ENCODE results near the gene TEX28.
"Not testable (repeated sequence)": the region's sequence is repeated elsewhere in the genome, so short reads cannot be mapped to it uniquely, and the experiment has no call there.

Gene TEX28

GRCh38 chrX:154258711-154259110 is 36.2 kb downstream of the TEX28 start:
- intact Hi-C loops (cut with DNase I); DNase-seq: not testable (repeated sequence)

- intact Hi-C loops (cut with DNase I); DNase-seq: not testable (repeated sequence)
Observed at GRCh38 chrX:154257282-154257681, 37.6 kb downstream of the TEX28 start, which contains the start of gene OPN1MW3. TSS of gene OPN1MW3 (plus strand) at chrX:154257582. CDS start at chrX:154257620, 38 bp downstream.

GRCh38 chrX:154248076-154248475 is 46.8 kb downstream of the TEX28 start:
- intact Hi-C loops (cut with DNase I); DNase-seq: not testable (repeated sequence)

DNA sequence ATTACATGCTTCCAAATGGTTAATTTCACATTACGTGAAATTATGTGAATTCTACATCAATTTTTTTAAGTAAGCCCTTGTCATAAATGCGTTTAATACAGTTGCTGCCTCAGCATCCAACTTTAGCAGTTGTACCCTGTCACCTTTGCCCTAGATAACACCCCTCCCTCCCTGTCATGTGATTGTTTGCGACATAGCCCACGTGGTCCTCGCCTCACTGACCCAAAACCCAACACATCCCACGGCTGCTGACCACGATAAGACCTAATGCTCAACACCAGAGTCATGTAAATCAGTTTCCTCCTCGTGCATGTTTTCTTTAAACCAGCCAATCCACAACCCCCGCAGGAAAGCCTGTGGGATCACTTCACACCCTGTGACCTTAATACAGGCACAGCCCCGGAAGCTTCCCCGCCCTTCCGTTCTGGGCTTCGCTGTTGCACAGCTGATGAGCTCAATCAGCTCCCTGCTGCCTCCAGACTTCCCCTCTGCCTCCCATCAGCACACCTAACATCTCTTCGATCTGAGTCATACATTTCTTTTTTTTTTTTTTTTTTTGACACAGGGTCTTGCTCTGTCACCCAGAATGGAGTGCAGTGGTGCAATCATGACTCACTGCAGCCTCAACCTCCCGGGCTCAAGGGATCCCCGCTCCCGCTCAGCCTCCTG is 47.4 kb downstream of the TEX28 start:
- DNase-seq; intact Hi-C loops (cut with DNase I): not testable (repeated sequence)

GRCh38 chrX:154239982-154240503 is 54.9 kb downstream of the TEX28 start:
- DNase-seq = peak in 3 of 10 donors; percentile 14 to 40 (median 14)
- intact Hi-C loops (cut with DNase I) = not testable (repeated sequence)

- DNase-seq = peak in 1 of 10 donors; percentile 15
- intact Hi-C loops (cut with DNase I) = not testable (repeated sequence)
Observed at GRCh38 chrX:154238939-154239559, 55.9 kb downstream of the TEX28 start.

DNA sequence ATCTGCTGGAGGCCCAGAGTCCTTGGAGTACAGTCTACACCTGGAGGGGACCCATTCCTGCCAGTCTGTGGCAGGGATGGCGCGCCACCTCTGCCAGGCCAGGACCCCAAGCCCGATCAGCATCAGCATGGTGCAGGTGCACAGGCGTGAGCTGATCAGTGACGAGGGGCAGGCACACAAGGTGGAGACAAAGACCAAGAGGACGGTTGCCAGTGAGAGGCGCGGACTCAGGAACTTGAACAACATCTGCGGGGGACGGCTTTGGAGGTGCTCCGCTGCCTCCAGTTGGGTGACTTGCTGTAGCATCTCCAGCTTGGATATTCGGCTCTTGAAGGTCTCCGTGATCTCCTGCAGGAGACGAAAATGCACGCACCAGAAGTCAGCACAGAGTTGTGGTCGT is 61.3 kb downstream of the TEX28 start:
- DNase-seq; intact Hi-C loops (cut with DNase I): not testable (repeated sequence)

DNA sequence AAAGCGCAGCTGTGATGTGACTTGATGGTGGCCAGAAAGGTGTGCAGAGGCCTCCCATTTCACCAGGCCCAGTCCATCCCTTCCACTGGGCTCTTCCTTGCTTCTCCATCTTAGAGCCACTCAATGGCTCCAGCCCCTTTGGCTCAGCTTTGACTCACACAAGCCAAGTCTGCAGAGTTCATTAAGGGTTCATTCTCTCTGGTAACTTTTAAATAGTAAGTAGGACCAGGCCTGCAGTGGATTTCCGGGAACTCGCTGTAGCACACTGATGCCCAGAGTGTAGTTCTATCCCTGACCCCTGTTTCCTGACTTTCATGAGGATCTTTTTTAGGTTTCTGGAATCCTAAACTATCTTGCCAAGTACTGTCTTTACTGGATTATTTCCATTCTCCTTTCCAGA is 63.5 kb downstream of the TEX28 start:
- intact Hi-C loops (cut with DNase I); DNase-seq: not testable (repeated sequence)

DNA sequence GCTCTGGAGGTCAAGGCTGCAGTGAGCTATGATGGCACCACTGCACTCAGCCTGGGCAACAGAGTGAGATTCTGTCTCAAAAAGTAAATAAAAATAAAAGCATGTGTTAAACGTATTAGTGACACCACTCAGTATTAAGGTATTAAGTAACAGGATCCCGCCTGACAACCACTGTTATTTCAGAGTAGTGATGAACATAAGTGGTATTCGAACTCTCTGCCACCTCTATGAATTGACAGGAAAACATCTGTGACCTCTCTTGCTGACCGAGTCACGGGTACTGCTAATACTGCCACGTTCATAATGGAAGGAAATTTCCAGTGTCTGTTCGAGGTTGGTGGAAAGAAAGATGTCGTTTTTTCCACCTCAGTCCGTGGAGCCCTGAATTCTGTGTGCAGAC is 68.2 kb downstream of the TEX28 start:
- intact Hi-C loops (cut with DNase I); DNase-seq: not testable (repeated sequence)

DNA sequence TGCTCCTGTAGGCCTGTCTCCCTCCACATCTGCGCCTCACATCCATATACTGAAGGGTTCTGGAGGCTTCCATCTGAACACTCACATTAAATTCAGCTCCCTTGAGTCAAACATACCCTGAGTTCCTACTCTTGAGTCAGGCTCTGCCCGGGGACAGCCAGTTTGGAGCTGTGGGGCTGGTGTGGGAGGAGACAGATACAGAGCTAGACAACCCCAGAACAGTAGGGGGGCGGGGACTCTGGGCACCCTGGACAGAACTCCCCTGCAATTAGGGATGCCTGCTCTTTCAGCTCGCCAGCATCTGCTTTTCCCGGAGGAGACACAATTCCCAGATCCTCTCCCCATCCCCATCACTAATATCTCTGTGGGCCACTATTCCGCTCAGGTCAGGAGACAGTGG is 69.6 kb downstream of the TEX28 start:
- intact Hi-C loops (cut with DNase I); DNase-seq: not testable (repeated sequence)

Data from posterior cingulate gyrus (tissue), 11 donors.